A673 (cell line): ENCODE results near the gene TMEM150A. TPM values are rescaled to one million over a fixed set of nuclear protein-coding genes. Genes with fewer than 3 reads are reported as not detected.

Source experiments
- BruUV-seq: library from RNA; stranded (reverse); fragments of 400-500 nt; replicated peaks from 2 replicates; lab custom pipeline; 2021; lab: Mats Ljungman, UMichigan
- CTCF ChIA-PET: fragments of 300-600 bp; sonication (Branson Sonifier 250); formaldehyde crosslinking; loops from one replicate; lab custom pipeline; 2022; ENCODE audit warnings: antibody characterized with exemption; lab: Charles Lee
- POLR2A ChIA-PET: fragments of 300-600 bp; sonication (Branson Sonifier 250); formaldehyde crosslinking; loops from one replicate; lab custom pipeline; 2022; ENCODE audit warnings: antibody characterized with exemption; ENCODE audit not compliant: low non-redundant PET; lab: Charles Lee
- DNase-seq: peaks from one replicate; pipeline ENCODE4 v3.0.0-alpha.2; 2015; ENCODE audit warnings: low spot score
- H3K27ac ChIP-seq: fragments of 200-600 bp; sonication (generic); 2 replicates; pipeline ENCODE4 v1.5.1; 2016; ENCODE audit warnings: mixed run types, low read depth, mild to moderate bottlenecking, mixed read lengths, antibody characterized with exemption, low read length; ENCODE audit not compliant: poor library complexity, severe bottlenecking
- H3K27me3 ChIP-seq: fragments of 200-600 bp; sonication (generic); replicated peaks from 2 replicates; pipeline ENCODE4 v1.6.1; 2017; ENCODE audit warnings: mixed run types, low read depth, mild to moderate bottlenecking, mixed read lengths, antibody characterized with exemption, low read length; ENCODE audit not compliant: insufficient read depth, poor library complexity
- H3K36me3 ChIP-seq: fragments of 200-600 bp; sonication (generic); 2 replicates; pipeline ENCODE4 v1.6.1; 2016; ENCODE audit warnings: mixed run types, mild to moderate bottlenecking, mixed read lengths, antibody characterized with exemption, low read length; ENCODE audit not compliant: insufficient read depth, poor library complexity, severe bottlenecking
- H3K4me1 ChIP-seq: fragments of 200-600 bp; sonication (generic); 2 replicates; pipeline ENCODE4 v1.6.1; 2017; ENCODE audit warnings: mixed run types, mild to moderate bottlenecking, mixed read lengths, antibody characterized with exemption, low read length; ENCODE audit not compliant: insufficient read depth, poor library complexity, severe bottlenecking
- H3K4me3 ChIP-seq: fragments of 200-600 bp; sonication (generic); 2 replicates; pipeline ENCODE4 v1.5.1; 2016; ENCODE audit warnings: low read depth, mixed run types, mild to moderate bottlenecking, mixed read lengths, low read length; ENCODE audit not compliant: poor library complexity, severe bottlenecking
- H3K9me3 ChIP-seq: fragments of 200-600 bp; sonication (generic); 2 replicates; pipeline ENCODE4 v1.6.1; 2016; ENCODE audit warnings: mixed run types, low read depth, mild to moderate bottlenecking, mixed read lengths, antibody characterized with exemption, low read length; ENCODE audit not compliant: poor library complexity, severe bottlenecking
- CTCF ChIP-seq: fragments of 300-800, 200-600 bp; sonication (generic); conservative IDR thresholded peaks from 2 replicates; pipeline ENCODE4 v1.5.1; 2017; ENCODE audit warnings: low read depth, mild to moderate bottlenecking, antibody characterized with exemption, low read length, moderate library complexity, mixed read lengths
- EZH2 ChIP-seq: fragments of 200-600 bp; sonication (generic); IDR thresholded peaks from 2 replicates; pipeline ENCODE4 v1.6.1; 2017; ENCODE audit warnings: borderline replicate concordance, low read depth, mild to moderate bottlenecking, mixed read lengths, antibody characterized with exemption, low read length; ENCODE audit not compliant: poor library complexity, severe bottlenecking
- intact Hi-C: fragments of 100-400 bp; cut with micrococcal nuclease; formaldehyde crosslinking; loops from one replicate; pipeline ENCODE4 v1.10.0; 2022; ENCODE audit not compliant: unreplicated experiment
- total RNA-seq: library from RNA; stranded (reverse); gene quantifications from 2 replicates; pipeline ENCODE4 v1.2.3, GENCODE V29; 2021

TMEM150A gene
- total RNA-seq, 1 experiment from 2014 or later: 6.6 TPM

- peaks cover 6% of the 10 kb centered on the region for H3K4me1 ChIP-seq
- no peaks in the 10 kb centered on the region for H3K9me3 ChIP-seq
- TF ChIP-seq CTCF (no peak), EZH2 (no peak)
- CTCF ChIA-PET: no interaction called here
- H3K4me3 ChIP-seq: peak overlapping the region; percentile 64
- no peak overlapping the region for H3K27ac ChIP-seq
- H3K27me3 ChIP-seq: no peaks in the 10 kb centered on the region
- BruUV-seq: no TSS peak
- no peak for DNase-seq
- H3K36me3 ChIP-seq: peaks cover 17% of the 10 kb centered on the region
- intact Hi-C loops: no loop called here
- POLR2A ChIA-PET: no interaction called here
These were observed 1.3 kb downstream of the TMEM150A start for GRCh38 chr2:85600951-85601770.

GRCh38 chr2:85600235-85600575 lies 2.3 kb downstream of the TMEM150A start:
- Histone ChIP-seq H3K27ac (no peak overlapping the region), H3K27me3 (no peaks in the 10 kb centered on the region), H3K36me3 (peaks cover 17% of the 10 kb centered on the region), H3K9me3 (no peaks in the 10 kb centered on the region), H3K4me1 (no peaks in the 10 kb centered on the region), H3K4me3 (no peak overlapping the region)
- ChIA-PET POLR2A (no interaction called here), CTCF (no interaction called here)
- TF ChIP-seq EZH2 (no peak), CTCF (no peak)
- BruUV-seq: no TSS peak
- intact Hi-C loops: no loop called here
- DNase-seq: no peak

GRCh38 chr2:85599468-85600234 lies 2.8 kb downstream of the TMEM150A start:
- ChIA-PET CTCF (no interaction called here), POLR2A (no interaction called here)
- Histone ChIP-seq H3K4me1 (no peaks in the 10 kb centered on the region), H3K9me3 (no peaks in the 10 kb centered on the region), H3K36me3 (peaks cover 17% of the 10 kb centered on the region), H3K4me3 (no peak overlapping the region), H3K27ac (no peak overlapping the region), H3K27me3 (no peaks in the 10 kb centered on the region)
- TF ChIP-seq CTCF (no peak), EZH2 (no peak)
- no peak for DNase-seq
- BruUV-seq: no TSS peak
- intact Hi-C loops: no loop called here
